ENCODE results near the gene MBTPS1.

Gene MBTPS1

DNA sequence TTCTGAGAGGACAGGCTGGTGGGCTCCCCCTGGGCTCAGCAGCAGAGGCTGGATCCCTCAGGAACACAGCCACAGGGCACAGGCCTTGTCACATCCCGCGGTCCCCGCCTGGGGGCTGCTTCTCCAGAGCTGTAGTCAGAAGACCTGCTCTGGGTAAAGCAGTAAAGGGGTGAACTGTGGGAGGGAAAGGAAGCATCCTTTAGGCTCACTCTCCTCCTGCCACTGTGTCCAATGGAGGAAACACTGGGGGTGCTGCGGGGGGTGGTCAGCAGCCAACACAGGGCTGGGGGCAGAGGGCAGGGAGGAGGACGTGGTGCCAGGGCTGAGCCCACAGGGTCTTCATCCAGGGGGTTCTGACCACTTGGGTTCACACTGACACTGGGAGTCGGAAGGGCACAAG lies 69.1 kb downstream of the MBTPS1 start:
- no peak overlapping the region for H3K4me3 ChIP-seq (ENCODE audit: low read length)
- DNase-seq (ENCODE audit: low read depth) = no peak
- TF ChIP-seq, protein P1, sequence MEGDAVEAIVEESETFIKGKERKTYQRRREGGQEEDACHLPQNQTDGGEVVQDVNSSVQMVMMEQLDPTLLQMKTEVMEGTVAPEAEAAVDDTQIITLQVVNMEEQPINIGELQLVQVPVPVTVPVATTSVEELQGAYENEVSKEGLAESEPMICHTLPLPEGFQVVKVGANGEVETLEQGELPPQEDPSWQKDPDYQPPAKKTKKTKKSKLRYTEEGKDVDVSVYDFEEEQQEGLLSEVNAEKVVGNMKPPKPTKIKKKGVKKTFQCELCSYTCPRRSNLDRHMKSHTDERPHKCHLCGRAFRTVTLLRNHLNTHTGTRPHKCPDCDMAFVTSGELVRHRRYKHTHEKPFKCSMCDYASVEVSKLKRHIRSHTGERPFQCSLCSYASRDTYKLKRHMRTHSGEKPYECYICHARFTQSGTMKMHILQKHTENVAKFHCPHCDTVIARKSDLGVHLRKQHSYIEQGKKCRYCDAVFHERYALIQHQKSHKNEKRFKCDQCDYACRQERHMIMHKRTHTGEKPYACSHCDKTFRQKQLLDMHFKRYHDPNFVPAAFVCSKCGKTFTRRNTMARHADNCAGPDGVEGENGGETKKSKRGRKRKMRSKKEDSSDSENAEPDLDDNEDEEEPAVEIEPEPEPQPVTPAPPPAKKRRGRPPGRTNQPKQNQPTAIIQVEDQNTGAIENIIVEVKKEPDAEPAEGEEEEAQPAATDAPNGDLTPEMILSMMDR (conservative IDR thresholded peaks at IDR 0.05; ENCODE audit: low read length) = no peak

DNA sequence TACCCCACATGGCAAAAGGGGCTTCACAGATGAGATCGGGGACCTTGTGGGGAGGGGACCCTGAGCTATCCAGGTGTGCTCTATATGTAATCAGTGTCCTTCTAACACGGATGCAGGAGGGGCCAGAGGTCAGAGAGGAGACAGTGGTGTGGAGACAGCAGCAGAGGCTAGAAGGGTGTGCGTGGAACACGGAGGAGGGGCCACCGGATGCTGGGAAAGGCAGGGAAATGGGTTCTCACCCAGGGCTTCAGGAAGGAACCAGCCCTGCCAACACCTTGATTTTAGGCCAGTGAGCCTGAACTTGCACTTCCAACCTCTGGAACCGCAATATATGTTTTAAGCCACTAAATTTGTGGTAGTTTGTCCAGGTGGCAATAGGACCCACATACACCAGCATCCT lies 69.5 kb downstream of the MBTPS1 start:
- no peak for DNase-seq (ENCODE audit: low read depth)
- H3K4me3 ChIP-seq (ENCODE audit: low read length) = no peak overlapping the region
- TF ChIP-seq, protein P1 (conservative IDR thresholded peaks at IDR 0.05; ENCODE audit: low read length) = no peak

DNA sequence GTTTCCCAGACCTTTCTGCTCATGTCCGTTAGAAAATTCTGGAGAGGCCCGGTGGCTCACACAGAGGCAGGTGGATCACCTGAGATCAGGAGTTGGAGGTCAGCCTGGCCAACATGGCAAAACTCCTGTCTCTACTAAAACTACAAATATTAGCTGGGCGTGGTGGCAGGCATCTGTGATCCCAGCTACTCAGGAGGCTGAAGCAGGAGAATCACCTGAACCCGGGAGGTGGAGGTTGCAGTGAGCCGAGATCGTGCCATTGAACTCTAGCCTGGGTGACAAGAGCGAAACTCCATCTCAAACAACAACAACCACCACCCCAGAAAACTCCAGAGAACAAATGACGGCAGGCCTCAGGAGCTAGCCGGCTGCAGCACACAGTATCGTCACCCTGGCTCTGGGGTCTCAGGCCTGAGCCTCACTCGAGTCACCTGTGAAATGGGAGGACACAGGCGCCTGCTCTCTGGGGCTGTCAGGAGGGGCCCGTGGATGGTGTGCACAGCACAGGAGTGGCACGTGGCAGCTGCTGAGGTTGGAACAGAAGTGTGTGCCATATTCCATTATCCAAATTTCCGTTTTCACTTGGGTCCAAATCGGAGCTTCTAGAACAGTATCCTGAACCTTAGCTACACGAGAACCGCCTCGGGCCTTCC lies 70.8 kb downstream of the MBTPS1 start:
- TF ChIP-seq, protein P1 (conservative IDR thresholded peaks at IDR 0.05; ENCODE audit: low read length) = no peak
- no peak for DNase-seq (ENCODE audit: low read depth)
- no peak overlapping the region for H3K4me3 ChIP-seq (ENCODE audit: low read length)

DNA sequence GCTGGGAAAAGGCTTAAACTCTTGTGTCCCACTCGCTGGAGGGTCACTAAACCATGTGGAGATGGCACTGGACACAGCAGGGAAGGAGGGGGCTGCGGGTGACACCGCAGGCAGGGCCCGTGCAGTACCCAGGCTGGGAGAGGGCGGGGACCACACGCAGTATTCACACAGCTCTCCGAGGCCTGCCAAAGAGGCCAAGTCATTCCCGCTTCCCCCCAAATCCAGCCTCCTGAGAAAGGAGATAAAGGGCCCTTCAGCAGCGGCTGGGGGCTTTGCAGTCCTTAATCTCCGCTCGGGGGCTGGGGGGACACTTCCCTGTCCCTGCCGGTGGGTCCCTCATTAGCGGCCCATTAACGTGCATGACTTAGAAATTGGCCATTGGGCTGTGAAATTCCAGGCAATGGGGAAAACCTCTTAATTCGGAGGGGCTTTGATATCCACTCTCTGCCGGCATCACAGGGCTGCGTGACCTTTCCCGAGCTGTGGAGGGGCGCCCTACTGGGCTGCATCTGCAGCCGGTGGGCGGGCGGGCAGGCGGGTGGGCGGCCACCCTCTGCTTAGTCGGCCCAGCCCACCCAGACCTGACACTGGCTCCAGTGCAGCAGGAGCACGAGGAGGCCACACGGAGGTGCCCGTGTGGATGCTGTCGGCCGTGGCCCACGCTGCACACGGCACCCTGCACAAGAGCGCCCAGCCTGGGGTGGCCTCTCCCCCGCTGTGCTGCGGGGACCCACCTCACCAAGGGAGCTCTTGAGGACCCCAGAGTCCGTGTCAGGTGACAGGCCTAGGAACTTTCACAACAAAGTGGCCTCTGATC lies 71.5 kb downstream of the MBTPS1 start:
- H3K4me3 ChIP-seq (ENCODE audit: low read length) = no peak overlapping the region
- TF ChIP-seq, protein P1 (conservative IDR thresholded peaks at IDR 0.05; ENCODE audit: low read length) = no peak
- DNase-seq (ENCODE audit: low read depth) = no peak

DNA sequence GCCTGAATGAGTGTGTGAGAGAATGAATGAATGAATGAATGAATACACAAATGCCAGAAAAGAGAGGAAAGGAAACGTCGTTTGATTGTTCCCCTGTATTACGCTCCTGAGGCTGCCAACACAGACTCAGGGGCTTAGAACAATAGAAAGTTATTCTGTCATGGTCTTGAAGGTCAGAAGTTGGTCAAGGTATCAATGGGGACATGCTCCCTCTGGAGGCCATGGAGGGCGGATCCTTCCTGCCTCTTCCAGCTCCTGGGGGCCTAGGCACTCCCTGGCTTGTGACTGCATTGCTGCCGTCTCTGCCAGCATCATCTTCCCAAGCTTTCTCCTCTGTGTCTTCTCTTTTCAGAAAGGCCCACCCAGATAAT lies 72.6 kb downstream of the MBTPS1 start:
- no peak overlapping the region for H3K4me3 ChIP-seq (ENCODE audit: low read length)
- TF ChIP-seq, protein P1 (conservative IDR thresholded peaks at IDR 0.05; ENCODE audit: low read length) = peak; percentile 48
- DNase-seq (ENCODE audit: low read depth) = peak; percentile 21

DNA sequence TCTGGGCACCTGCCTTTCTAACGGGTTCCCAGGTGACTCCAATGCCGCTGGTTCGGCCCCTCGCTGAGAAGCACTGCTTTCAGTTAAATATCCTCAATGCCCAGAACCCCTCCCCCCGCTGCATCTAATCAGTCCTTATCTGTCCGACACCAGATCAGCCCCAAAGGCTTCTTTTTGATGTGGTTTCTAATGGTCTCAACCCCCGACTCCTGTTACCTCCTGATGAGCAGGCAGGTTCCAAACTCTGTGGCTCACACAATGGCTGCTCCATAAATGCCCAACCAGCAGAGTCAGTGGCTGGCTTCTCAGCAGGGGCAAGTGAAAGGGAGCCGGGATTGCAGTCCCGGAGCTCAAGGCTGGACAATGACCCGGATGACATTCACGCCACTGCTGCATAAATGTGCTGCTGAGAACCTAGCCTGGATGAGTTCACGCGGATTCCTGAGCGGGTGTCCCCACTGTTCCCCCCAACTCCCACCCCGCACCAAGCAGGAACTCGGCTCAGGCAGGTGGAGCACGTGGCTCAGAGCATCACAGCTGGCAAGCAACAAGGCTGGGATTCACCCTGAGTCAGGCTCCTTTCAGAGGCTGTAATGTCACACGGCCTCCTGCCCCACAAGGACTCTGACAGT lies 73.1 kb downstream of the MBTPS1 start:
- DNase-seq (ENCODE audit: low read depth) = no peak
- no peak overlapping the region for H3K4me3 ChIP-seq (ENCODE audit: low read length)
- TF ChIP-seq, protein P1 (conservative IDR thresholded peaks at IDR 0.05; ENCODE audit: low read length) = no peak
